B cell (primary cell): ENCODE measurements around the gene CER1. TPM values are rescaled to one million over a fixed set of nuclear protein-coding genes. Genes with fewer than 3 reads are reported as not detected.

Experiments
- ATAC-seq: fragments of 200-7000 bp; cut with Tn5 transposase; one replicate; pipeline ENCODE4 v1.10.0; 2021; ENCODE audit warnings: low read depth, mild to moderate bottlenecking, moderate number of reproducible peaks, moderate library complexity
- CTCF ChIA-PET: fragments of 350-600 bp; sonication (Branson Sonifier 250); formaldehyde crosslinking; loops from one replicate; lab custom pipeline; 2021; ENCODE audit warnings: antibody characterized with exemption, inconsistent platforms; lab: Charles Lee
- POLR2A ChIA-PET: fragments of 350-600 bp; sonication (Branson Sonifier 250); formaldehyde crosslinking; loops from one replicate; lab custom pipeline; 2021; ENCODE audit warnings: antibody characterized with exemption; lab: Charles Lee
- DNase-seq: peaks from one replicate; pipeline ENCODE4 v3.0.0; 2013
- H2AFZ ChIP-seq: 2 replicates; pipeline ENCODE4 v1.6.1; 2012; ENCODE audit warnings: mild to moderate bottlenecking, low read depth, low read length; ENCODE audit not compliant: insufficient read depth, poor library complexity, severe bottlenecking
- H3K27ac ChIP-seq, 2 donors: 1 replicate in 1 of 2; 2 replicates in 1 of 2; pipeline ENCODE4 v1.5.1; 2012 to 2013; ENCODE audit warnings: low read length in 2 of 2, mild to moderate bottlenecking in 2 of 2, moderate library complexity in 1 of 2
- H3K27me3 ChIP-seq, 4 experiments: fragments of 200-600 bp in 1 of 4; sonication (generic) in 1 of 4; replicated peaks in 1 of 4; 1 replicate in 2 of 4; 2 replicates in 2 of 4; pipeline versions ENCODE4 v1.6.1 to v1.7.0; 2013 to 2016; ENCODE audit warnings: low read length in 3 of 4, mild to moderate bottlenecking in 2 of 4, mixed read lengths in 1 of 4, moderate library complexity in 1 of 4; ENCODE audit not compliant: insufficient read depth in 4 of 4, control insufficient read depth in 3 of 4; ENCODE audit errors: control extremely low read depth in 1 of 4
- H3K36me3 ChIP-seq, 2 experiments: replicated peaks in 1 of 2; 1 replicate in 1 of 2; 2 replicates in 1 of 2; pipeline versions ENCODE4 v1.6.1 to v1.7.1; 2013; ENCODE audit warnings: low read length in 1 of 2; ENCODE audit not compliant: insufficient read depth in 2 of 2, control insufficient read depth in 1 of 2; ENCODE audit errors: control extremely low read depth in 1 of 2, extremely low read depth in 1 of 2
- H3K4me1 ChIP-seq, 2 donors: fragments of 200-600 bp in 1 of 2; sonication (generic) in 1 of 2; 1 replicate in 1 of 2; 2 replicates in 1 of 2; pipeline versions ENCODE4 v1.5.1 to v1.6.1; 2013 to 2017; ENCODE audit warnings: low read length in 2 of 2; ENCODE audit not compliant: control insufficient read depth in 2 of 2, insufficient read depth in 2 of 2
- H3K4me2 ChIP-seq: replicated peaks from 2 replicates; pipeline ENCODE3; 2012; ENCODE audit warnings: mild to moderate bottlenecking, low read depth, low read length; ENCODE audit not compliant: poor library complexity, severe bottlenecking
- H3K4me3 ChIP-seq, 5 experiments: fragments of 200-600 bp in 1 of 5; sonication (generic) in 1 of 5; 1 replicate in 3 of 5; 2 replicates in 2 of 5; pipeline versions ENCODE4 v1.5.1 to v1.7.0; 2011 to 2016; ENCODE audit warnings: low read length in 4 of 5, mild to moderate bottlenecking in 4 of 5, low read depth in 2 of 5, control low read depth in 1 of 5, moderate library complexity in 1 of 5; ENCODE audit not compliant: insufficient read depth in 1 of 5; ENCODE audit errors: control extremely low read depth in 1 of 5, extremely low read depth in 1 of 5
- H3K79me2 ChIP-seq: fragments of 200-600 bp; sonication (generic); one replicate; pipeline ENCODE4 v1.6.0; 2016; ENCODE audit warnings: low read length; ENCODE audit not compliant: control insufficient read depth, insufficient read depth
- H3K9ac ChIP-seq: fragments of 200-600 bp; sonication (generic); 2 replicates; pipeline ENCODE4 v1.6.1; 2017; ENCODE audit warnings: mild to moderate bottlenecking, low read length, moderate library complexity
- H3K9me3 ChIP-seq, 3 donors: one replicate each; pipeline versions ENCODE4 v1.6.1 to v1.7.1; 2013; ENCODE audit warnings: low read length in 2 of 3; ENCODE audit not compliant: control insufficient read depth in 2 of 3, insufficient read depth in 1 of 3; ENCODE audit errors: control extremely low read depth in 1 of 3
- H4K20me1 ChIP-seq: 2 replicates; pipeline ENCODE4 v1.6.0; 2012; ENCODE audit warnings: mild to moderate bottlenecking, low read length; ENCODE audit not compliant: insufficient read depth, control insufficient read depth, poor library complexity, severe bottlenecking
- H3K27ac Mint-ChIP-seq: one replicate; pipeline ENCODE4 v1.8.0; 2021; ENCODE audit warnings: mixed read lengths
- H3K27me3 Mint-ChIP-seq: one replicate; pipeline ENCODE4 v1.8.0; 2021; ENCODE audit warnings: mixed read lengths
- H3K4me1 Mint-ChIP-seq: one replicate; pipeline ENCODE4 v1.8.0; 2021; ENCODE audit warnings: mixed read lengths
- H3K4me3 Mint-ChIP-seq: one replicate; pipeline ENCODE4 v1.8.0; 2021; ENCODE audit warnings: mixed read lengths
- H3K9me3 Mint-ChIP-seq: one replicate; pipeline ENCODE4 v1.8.0; 2022; ENCODE audit warnings: mixed read lengths; ENCODE audit not compliant: insufficient read depth
- EZH2 ChIP-seq: IDR thresholded peaks from 2 replicates; pipeline ENCODE4 v1.6.1; 2012; ENCODE audit warnings: borderline replicate concordance, low read depth, mild to moderate bottlenecking, moderate library complexity, low read length; ENCODE audit not compliant: insufficient read depth, poor library complexity, severe bottlenecking
- WGBS: methylation state at CpG from one replicate; pipeline ENCODE4 v1.1.5; 2013; ENCODE audit warnings: missing lambda C conversion rate; ENCODE audit not compliant: insufficient coverage; 5-methylcytosine and 5-hydroxymethylcytosine counted together
- intact Hi-C: fragments of 100-400 bp; cut with micrococcal nuclease; formaldehyde crosslinking; loops from one replicate; pipeline ENCODE4 v1.10.0; 2022
- polyA plus RNA-seq: library from polyadenylated mRNA; depleted of rRNA; stranded (reverse); fragments of >200 nt; gene quantifications from 2 replicates; pipeline ENCODE4 v1.2.3, GENCODE V29; 2012
- total RNA-seq, 2 donors: library from RNA; stranded (reverse); fragments of 120-200 nt in 1 of 2; gene quantifications; 1 replicate in 1 of 2; 2 replicates in 1 of 2; pipeline versions ENCODE4 v1.2.3 to v1.2.4, GENCODE V29; 2013 to 2022
- TF ChIP-seq, protein P1 (sequence below): fragments of 200-600 bp; IDR thresholded peaks from one replicate; pipeline ENCODE4 v1.8.0; 2022; ENCODE audit warnings: antibody characterized with exemption, mild to moderate bottlenecking

The CER1 gene
- total and polyA plus RNA-seq, 2 donors (not counting 1 experiment from before 2014, with no cell fraction given) = not detected

DNA sequence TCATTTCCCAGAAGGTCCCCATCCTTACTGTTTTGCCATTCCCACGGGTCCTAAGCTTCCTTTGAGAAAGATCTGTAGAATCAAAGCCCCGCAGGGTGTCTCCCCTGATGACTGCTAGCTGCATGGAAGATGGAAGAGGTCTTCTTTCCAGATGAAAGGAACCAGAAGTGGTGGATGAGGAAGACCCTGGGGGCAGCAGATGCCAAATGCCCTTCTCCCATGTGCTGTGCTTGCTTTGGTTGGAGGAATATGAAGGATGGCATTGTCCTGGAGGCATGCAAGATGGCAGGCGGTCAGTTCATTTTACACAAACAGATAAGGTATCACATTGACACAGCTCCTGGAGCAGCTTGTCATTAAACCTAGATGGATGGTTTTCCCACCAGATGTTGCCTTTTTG lies 25.8 kb upstream of the CER1 start:
- Histone ChIP-seq H4K20me1 (no peaks in the 10 kb centered on the region), H2AFZ (no peak overlapping the region), H3K9ac (no peak overlapping the region), H3K36me3 (no peaks in the 10 kb centered on the region), H3K4me2 (no peak overlapping the region), H3K4me3 (no peak overlapping the region), H3K79me2 (no peaks in the 10 kb centered on the region), H3K27me3 (peaks cover 0 to 7% (median 0%) of the 10 kb centered on the region in 4 experiments), H3K4me1 (no peaks in the 10 kb centered on the region), H3K9me3 (no peaks in the 10 kb centered on the region), H3K27ac (no peak overlapping the region)
- 92% methylated on average over 2 of the region's 3 CpGs for WGBS
- no peak overlapping the region for H3K4me3 Mint-ChIP-seq
- ATAC-seq = no peak
- no peak for DNase-seq
- peaks cover 4% of the 10 kb centered on the region for H3K4me1 Mint-ChIP-seq
- peaks cover 47% of the 10 kb centered on the region for H3K27me3 Mint-ChIP-seq
- H3K27ac Mint-ChIP-seq = no peak overlapping the region
- TF ChIP-seq EZH2 = no peak
- TF ChIP-seq, protein P1, sequence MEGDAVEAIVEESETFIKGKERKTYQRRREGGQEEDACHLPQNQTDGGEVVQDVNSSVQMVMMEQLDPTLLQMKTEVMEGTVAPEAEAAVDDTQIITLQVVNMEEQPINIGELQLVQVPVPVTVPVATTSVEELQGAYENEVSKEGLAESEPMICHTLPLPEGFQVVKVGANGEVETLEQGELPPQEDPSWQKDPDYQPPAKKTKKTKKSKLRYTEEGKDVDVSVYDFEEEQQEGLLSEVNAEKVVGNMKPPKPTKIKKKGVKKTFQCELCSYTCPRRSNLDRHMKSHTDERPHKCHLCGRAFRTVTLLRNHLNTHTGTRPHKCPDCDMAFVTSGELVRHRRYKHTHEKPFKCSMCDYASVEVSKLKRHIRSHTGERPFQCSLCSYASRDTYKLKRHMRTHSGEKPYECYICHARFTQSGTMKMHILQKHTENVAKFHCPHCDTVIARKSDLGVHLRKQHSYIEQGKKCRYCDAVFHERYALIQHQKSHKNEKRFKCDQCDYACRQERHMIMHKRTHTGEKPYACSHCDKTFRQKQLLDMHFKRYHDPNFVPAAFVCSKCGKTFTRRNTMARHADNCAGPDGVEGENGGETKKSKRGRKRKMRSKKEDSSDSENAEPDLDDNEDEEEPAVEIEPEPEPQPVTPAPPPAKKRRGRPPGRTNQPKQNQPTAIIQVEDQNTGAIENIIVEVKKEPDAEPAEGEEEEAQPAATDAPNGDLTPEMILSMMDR = no peak
- peaks cover 2% of the 10 kb centered on the region for H3K9me3 Mint-ChIP-seq
- POLR2A ChIA-PET = no interaction called here
- intact Hi-C loops = no loop called here
- CTCF ChIA-PET = interaction anchor here (0.6 to 0.9 kb wide), 2 partner anchors 22 to 87 kb away, joined by 3 to 4 read pairs; no protein-coding TSS in a partner anchor

DNA sequence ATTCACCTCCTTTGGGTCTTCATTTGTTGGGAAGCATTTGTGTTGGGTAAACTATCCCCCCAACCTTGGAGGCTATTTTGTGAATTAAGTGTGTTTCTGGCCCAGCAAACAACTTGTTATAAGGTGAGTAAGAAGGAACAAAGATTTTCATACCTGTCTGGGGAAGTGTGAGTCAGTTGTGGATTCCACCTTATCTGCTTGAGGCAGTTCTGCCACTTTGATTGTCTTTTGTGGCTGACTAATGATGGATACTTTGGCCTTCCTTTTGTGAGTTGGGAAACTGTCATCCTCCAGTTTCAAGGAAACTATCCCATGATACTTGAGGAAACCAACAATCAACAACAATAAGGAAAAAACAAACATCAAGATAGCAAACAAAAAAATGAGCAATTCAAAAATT lies 24.6 kb upstream of the CER1 start:
- intact Hi-C loops = no loop called here
- Histone ChIP-seq H3K9me3 (no peaks in the 10 kb centered on the region), H4K20me1 (no peaks in the 10 kb centered on the region), H3K4me2 (no peak overlapping the region), H3K4me3 (no peak overlapping the region), H3K4me1 (no peaks in the 10 kb centered on the region), H3K36me3 (no peaks in the 10 kb centered on the region), H3K9ac (no peak overlapping the region), H3K27me3 (peaks cover 0 to 7% (median 0%) of the 10 kb centered on the region in 4 experiments), H3K27ac (no peak overlapping the region), H2AFZ (no peak overlapping the region), H3K79me2 (no peaks in the 10 kb centered on the region)
- TF ChIP-seq, protein P1 = no peak
- TF ChIP-seq EZH2 = no peak
- H3K9me3 Mint-ChIP-seq = peaks cover 2% of the 10 kb centered on the region
- ATAC-seq = no peak
- peaks cover 44% of the 10 kb centered on the region for H3K27me3 Mint-ChIP-seq
- H3K4me3 Mint-ChIP-seq = no peak overlapping the region
- no peaks in the 10 kb centered on the region for H3K4me1 Mint-ChIP-seq
- DNase-seq = no peak
- ChIA-PET POLR2A (no interaction called here), CTCF (no interaction called here)
- H3K27ac Mint-ChIP-seq = no peak overlapping the region
